Measurements from ENCODE around the gene CCDC71. TPM values are rescaled to one million over a fixed set of nuclear protein-coding genes. Genes with fewer than 3 reads are reported as not detected.

CCDC71 gene
- total RNA-seq, 6 donors from 2014 or later = 20.7 to 31.6 (median 26.0) TPM

DNA sequence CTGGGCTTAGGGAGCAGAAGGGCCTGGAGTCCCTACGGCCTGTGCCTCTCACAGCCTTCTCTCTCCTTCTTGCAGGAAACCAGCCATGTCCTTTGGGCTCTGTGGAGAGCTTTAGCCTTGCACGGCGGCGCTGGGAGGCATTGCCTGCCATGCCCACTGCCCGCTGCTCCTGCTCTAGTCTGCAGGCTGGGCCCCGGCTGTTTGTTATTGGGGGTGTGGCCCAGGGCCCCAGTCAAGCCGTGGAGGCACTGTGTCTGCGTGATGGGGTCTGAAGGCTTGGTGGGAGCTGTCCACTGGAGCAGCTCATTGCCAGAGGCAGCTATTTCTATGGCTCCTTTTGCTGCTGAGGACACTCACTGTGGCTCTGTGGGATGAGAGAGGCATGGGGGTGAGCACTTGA is 9.4 kb upstream of the CCDC71 start:
- DNase-seq = no peak
- no peak for ATAC-seq (ENCODE audit: low FRiP score in 2 of 2)
- H3K27ac ChIP-seq = no peak overlapping the region
- TF ChIP-seq POLR2AphosphoS5 (IDR thresholded peaks at IDR 0.05) (no peak), POLR2A (IDR thresholded peaks at IDR 0.05) (no peak), EP300 (IDR thresholded peaks at IDR 0.05) (no peak)
- TF ChIP-seq, protein P1, sequence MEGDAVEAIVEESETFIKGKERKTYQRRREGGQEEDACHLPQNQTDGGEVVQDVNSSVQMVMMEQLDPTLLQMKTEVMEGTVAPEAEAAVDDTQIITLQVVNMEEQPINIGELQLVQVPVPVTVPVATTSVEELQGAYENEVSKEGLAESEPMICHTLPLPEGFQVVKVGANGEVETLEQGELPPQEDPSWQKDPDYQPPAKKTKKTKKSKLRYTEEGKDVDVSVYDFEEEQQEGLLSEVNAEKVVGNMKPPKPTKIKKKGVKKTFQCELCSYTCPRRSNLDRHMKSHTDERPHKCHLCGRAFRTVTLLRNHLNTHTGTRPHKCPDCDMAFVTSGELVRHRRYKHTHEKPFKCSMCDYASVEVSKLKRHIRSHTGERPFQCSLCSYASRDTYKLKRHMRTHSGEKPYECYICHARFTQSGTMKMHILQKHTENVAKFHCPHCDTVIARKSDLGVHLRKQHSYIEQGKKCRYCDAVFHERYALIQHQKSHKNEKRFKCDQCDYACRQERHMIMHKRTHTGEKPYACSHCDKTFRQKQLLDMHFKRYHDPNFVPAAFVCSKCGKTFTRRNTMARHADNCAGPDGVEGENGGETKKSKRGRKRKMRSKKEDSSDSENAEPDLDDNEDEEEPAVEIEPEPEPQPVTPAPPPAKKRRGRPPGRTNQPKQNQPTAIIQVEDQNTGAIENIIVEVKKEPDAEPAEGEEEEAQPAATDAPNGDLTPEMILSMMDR (IDR thresholded peaks at IDR 0.05) = no peak
- H3K36me3 ChIP-seq = peaks cover 3 to 22% (median 8%) of the 10 kb centered on the region in 4 donors
- 85 to 92% methylated on average over 2 to 8 of the region's 8 CpGs for WGBS, 2 donors
- no peaks in the 10 kb centered on the region for H3K9me3 ChIP-seq
- no peak overlapping the region for H3K4me3 ChIP-seq
- peaks cover 23 to 33% (median 28%) of the 10 kb centered on the region in 4 donors for H3K4me1 ChIP-seq
- H3K27me3 ChIP-seq = no peaks in the 10 kb centered on the region

DNA sequence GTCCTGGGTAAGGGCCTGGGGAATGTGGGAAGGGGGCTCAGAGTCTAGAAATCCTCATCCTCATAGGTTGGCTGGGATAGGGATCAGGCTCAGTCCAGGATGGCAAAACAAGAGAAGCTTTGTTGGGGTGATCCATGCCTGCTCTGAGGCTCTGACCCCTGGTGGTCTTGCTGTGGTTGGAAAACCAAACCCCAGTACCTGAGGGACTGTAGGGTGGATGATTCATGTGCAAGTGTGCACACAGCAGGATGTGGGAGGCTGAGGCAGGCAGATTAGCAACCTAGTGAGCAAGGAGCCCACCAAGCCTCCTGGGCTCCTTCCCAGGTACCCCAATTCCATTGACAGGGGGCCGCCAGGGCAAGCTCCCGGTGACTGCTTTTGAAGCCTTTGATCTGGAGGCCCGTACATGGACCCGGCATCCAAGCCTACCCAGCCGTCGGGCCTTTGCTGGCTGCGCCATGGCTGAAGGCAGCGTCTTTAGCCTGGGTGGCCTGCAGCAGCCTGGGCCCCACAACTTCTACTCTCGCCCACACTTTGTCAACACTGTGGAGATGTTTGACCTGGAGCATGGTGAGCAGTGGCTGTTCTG is 8.4 kb upstream of the CCDC71 start:
- Histone ChIP-seq H3K27ac (peak overlapping the region in 2 of 4 donors; percentile 89), H3K27me3 (no peaks in the 10 kb centered on the region), H3K9me3 (no peaks in the 10 kb centered on the region), H3K4me1 (peaks cover 26 to 35% (median 29%) of the 10 kb centered on the region in 4 donors), H3K4me3 (no peak overlapping the region), H3K36me3 (peaks cover 3 to 22% (median 8%) of the 10 kb centered on the region in 4 donors)
- TF ChIP-seq EP300 (IDR thresholded peaks at IDR 0.05) = no peak
- no peak for TF ChIP-seq POLR2A (IDR thresholded peaks at IDR 0.05)
- TF ChIP-seq POLR2AphosphoS5 (IDR thresholded peaks at IDR 0.05) = no peak
- TF ChIP-seq, protein P1 (IDR thresholded peaks at IDR 0.05) = no peak
- ATAC-seq (ENCODE audit: low FRiP score in 2 of 2) (no peak), DNase-seq (no peak)
- WGBS, 2 donors = 96 to 97% methylated on average over 7 to 9 of the region's 9 CpGs

DNA sequence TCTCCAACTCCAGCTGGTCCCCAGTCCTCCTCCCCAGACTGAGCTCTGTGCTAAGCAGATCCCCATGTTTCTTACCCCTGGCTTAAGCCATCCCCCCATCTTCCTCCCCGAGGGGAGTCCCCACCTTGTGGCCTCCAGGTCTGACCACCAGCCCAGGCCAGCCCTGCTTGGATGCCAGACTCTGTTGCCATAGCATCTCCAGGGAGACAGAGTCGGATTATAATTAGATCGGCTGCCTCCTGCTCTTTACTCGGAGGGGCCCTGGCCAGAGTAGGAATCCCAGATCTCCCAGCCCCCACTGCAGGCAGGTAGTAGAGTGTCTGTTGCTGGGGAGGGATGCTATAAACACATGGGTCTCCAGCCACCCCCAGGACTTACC is 7.7 kb upstream of the CCDC71 start:
- no peaks in the 10 kb centered on the region for H3K27me3 ChIP-seq
- peak overlapping the region; percentile 68 to 89 (median 88) for H3K27ac ChIP-seq
- DNase-seq = no peak
- ATAC-seq (ENCODE audit: low FRiP score in 2 of 2) = no peak
- TF ChIP-seq EP300 (IDR thresholded peaks at IDR 0.05) = no peak
- TF ChIP-seq, protein P1 (IDR thresholded peaks at IDR 0.05) = no peak
- TF ChIP-seq POLR2AphosphoS5 (IDR thresholded peaks at IDR 0.05) = no peak
- H3K36me3 ChIP-seq = peaks cover 3 to 22% (median 8%) of the 10 kb centered on the region in 4 donors
- H3K9me3 ChIP-seq = no peaks in the 10 kb centered on the region
- H3K4me3 ChIP-seq = peak overlapping the region in 2 of 4 donors; percentile 77 to 80
- 36% methylated on average over 4 of the region's 4 CpGs; no CpG with 5 or more reads in 1 of the 2 donors for WGBS, 2 donors
- H3K4me1 ChIP-seq = peaks cover 26 to 35% (median 29%) of the 10 kb centered on the region in 4 donors

DNA sequence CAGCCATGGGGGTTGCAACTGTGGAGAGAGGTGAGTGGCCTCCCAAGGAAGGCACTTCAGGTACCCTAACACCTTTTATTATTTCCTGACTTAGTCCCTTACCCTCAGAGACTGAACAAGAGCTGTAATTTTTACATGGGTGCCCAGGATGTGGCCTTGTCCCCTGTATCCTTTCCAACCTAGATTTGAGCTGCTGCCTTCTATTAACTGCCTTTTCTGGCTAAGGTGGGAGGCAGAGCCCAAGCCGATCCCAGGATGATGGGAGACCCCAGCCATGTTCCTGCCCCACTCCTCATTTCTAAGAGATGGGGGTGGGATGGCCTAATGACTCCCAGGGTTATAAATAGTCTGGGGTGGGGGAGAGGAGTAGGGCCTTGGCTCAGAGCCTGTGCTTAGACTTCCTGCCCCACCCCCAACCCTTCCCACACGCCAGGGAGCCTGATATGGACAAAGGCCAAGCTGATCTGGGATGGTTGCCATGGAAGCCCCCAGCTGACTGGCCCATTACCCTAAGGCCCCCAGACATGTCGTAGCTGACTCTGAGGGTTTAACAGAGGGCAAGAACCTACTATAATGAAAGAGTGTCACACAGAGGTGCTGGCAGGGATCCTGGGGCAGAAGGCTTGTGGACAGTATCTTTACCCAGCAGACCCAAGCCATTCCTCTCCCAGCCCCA is 7.1 kb upstream of the CCDC71 start:
- H3K27me3 ChIP-seq = no peaks in the 10 kb centered on the region
- peaks cover 26 to 35% (median 29%) of the 10 kb centered on the region in 4 donors for H3K4me1 ChIP-seq
- H3K36me3 ChIP-seq = peaks cover 3 to 22% (median 8%) of the 10 kb centered on the region in 4 donors
- no peaks in the 10 kb centered on the region for H3K9me3 ChIP-seq
- DNase-seq (peak in 1 of 2 donors; percentile 28), ATAC-seq (ENCODE audit: low FRiP score in 2 of 2) (no peak)
- H3K4me3 ChIP-seq = peak overlapping the region in 3 of 4 donors; percentile 63 to 80 (median 77)
- H3K27ac ChIP-seq = peak overlapping the region; percentile 68 to 89 (median 88)
- WGBS, 2 donors = 0 to 31% methylated on average over 1 to 3 of the region's 3 CpGs
- TF ChIP-seq POLR2AphosphoS5 (IDR thresholded peaks at IDR 0.05) = peak; percentile 26 to 40
- no peak for TF ChIP-seq EP300 (IDR thresholded peaks at IDR 0.05)

DNA sequence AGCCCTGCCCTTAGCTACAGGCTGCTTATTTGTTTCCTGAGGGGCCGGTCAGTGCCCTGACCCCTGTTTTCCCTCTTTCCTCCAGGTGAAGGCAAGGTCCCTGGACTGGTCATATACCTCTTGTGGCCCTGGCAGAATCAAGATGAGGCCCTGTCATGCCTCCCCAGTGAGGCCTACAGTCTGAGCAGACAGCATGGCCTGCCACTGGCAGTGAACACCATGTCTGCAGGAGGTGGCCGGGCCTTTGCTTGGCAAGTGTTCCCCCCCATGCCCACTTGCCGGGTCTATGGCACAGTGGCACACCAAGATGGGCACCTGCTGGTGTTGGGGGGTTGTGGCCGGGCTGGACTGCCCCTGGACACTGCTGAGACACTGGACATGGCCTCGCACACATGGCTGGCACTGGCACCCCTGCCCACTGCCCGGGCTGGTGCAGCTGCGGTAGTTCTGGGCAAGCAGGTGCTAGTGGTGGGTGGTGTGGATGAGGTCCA is 6.5 kb upstream of the CCDC71 start:
- H3K4me1 ChIP-seq = peaks cover 26 to 35% (median 29%) of the 10 kb centered on the region in 4 donors
- H3K9me3 ChIP-seq = no peaks in the 10 kb centered on the region
- H3K27ac ChIP-seq = peak overlapping the region; percentile 68 to 89 (median 88)
- 71% methylated on average over 4 of the region's 7 CpGs; no CpG with 5 or more reads in 1 of the 2 donors for WGBS, 2 donors
- ATAC-seq (ENCODE audit: low FRiP score in 2 of 2) = no peak
- H3K27me3 ChIP-seq = no peaks in the 10 kb centered on the region
- peak in 1 of 2 donors; percentile 76 for DNase-seq
- H3K4me3 ChIP-seq = peak overlapping the region; percentile 58 to 80 (median 70)
- TF ChIP-seq POLR2AphosphoS5 (IDR thresholded peaks at IDR 0.05) (no peak), EP300 (IDR thresholded peaks at IDR 0.05) (no peak), POLR2A (IDR thresholded peaks at IDR 0.05) (no peak)
- TF ChIP-seq, protein P1 (IDR thresholded peaks at IDR 0.05) = no peak
- peaks cover 3 to 22% (median 8%) of the 10 kb centered on the region in 4 donors for H3K36me3 ChIP-seq
